Endothelial cell (in vitro differentiated cells): ENCODE measurements around the gene MAVS. TPM values are rescaled to one million over a fixed set of nuclear protein-coding genes. Genes with fewer than 3 reads are reported as not detected.

Experiments
- DNase-seq: peaks from one replicate; pipeline ENCODE4 v3.0.0; 2021; ENCODE audit warnings: low spot score
- H3K27ac Mint-ChIP-seq: one replicate; pipeline ENCODE4 v1.8.0; 2021; ENCODE audit warnings: mixed read lengths, inconsistent platforms; ENCODE audit not compliant: unreplicated experiment
- H3K27me3 Mint-ChIP-seq: one replicate; pipeline ENCODE4 v1.8.0; 2021; ENCODE audit warnings: mild to moderate bottlenecking, moderate library complexity, mixed read lengths, inconsistent platforms; ENCODE audit not compliant: unreplicated experiment
- H3K36me3 Mint-ChIP-seq: one replicate; pipeline ENCODE4 v1.8.0; 2021; ENCODE audit warnings: mild to moderate bottlenecking, low read depth, mixed read lengths, inconsistent platforms; ENCODE audit not compliant: unreplicated experiment
- H3K4me1 Mint-ChIP-seq: one replicate; pipeline ENCODE4 v1.8.0; 2021; ENCODE audit warnings: mild to moderate bottlenecking, mixed read lengths, inconsistent platforms; ENCODE audit not compliant: unreplicated experiment
- H3K4me3 Mint-ChIP-seq: one replicate; pipeline ENCODE4 v1.8.0; 2021; ENCODE audit warnings: mild to moderate bottlenecking, mixed read lengths, inconsistent platforms; ENCODE audit not compliant: unreplicated experiment
- H3K9me3 Mint-ChIP-seq: one replicate; pipeline ENCODE4 v1.8.0; 2021; ENCODE audit warnings: mixed read lengths, inconsistent platforms; ENCODE audit not compliant: unreplicated experiment
- CTCF ChIP-seq: fragments of 200-600 bp; sonication (generic); IDR thresholded peaks from one replicate; pipeline ENCODE4 v1.5.0; 2021; ENCODE audit warnings: antibody characterized with exemption; ENCODE audit not compliant: unreplicated experiment
- total RNA-seq: library from RNA; stranded (reverse); fragmentation: NEBNext Ultra II Directional; extraction: Animal tissue kit (Norgen Biotek cat#: 25700); gene quantifications from one replicate; pipeline ENCODE4 v1.2.1, GENCODE V29; 2021; ENCODE audit not compliant: unreplicated experiment

The MAVS gene
- total RNA-seq, 1 donor from 2014 or later = 111 TPM

- Mint-ChIP-seq H3K27ac (no peak overlapping the region), H3K27me3 (peaks cover 24% of the 10 kb centered on the region)
Observed at GRCh38 chr20:3885715-3886114, 39.1 kb downstream of the MAVS start.

GRCh38 chr20:3887876-3888620 is 41.4 kb downstream of the MAVS start:
- no peak for DNase-seq
- H3K36me3 Mint-ChIP-seq = peaks cover 11% of the 10 kb centered on the region
- peak overlapping the region; percentile 94 for H3K4me3 Mint-ChIP-seq
- no peak for TF ChIP-seq CTCF
- H3K9me3 Mint-ChIP-seq = no peaks in the 10 kb centered on the region
- peak overlapping the region; percentile 91 for H3K27ac Mint-ChIP-seq
- peaks cover 33% of the 10 kb centered on the region for H3K4me1 Mint-ChIP-seq
- peaks cover 22% of the 10 kb centered on the region for H3K27me3 Mint-ChIP-seq

More at GRCh38 chr20:3885715-3886114, 39.1 kb downstream of the MAVS start:
- Mint-ChIP-seq H3K4me3 (no peak overlapping the region), H3K36me3 (peaks cover 10% of the 10 kb centered on the region), H3K4me1 (peaks cover 13% of the 10 kb centered on the region), H3K9me3 (no peaks in the 10 kb centered on the region)
- TF ChIP-seq CTCF = no peak
- no peak for DNase-seq

DNA sequence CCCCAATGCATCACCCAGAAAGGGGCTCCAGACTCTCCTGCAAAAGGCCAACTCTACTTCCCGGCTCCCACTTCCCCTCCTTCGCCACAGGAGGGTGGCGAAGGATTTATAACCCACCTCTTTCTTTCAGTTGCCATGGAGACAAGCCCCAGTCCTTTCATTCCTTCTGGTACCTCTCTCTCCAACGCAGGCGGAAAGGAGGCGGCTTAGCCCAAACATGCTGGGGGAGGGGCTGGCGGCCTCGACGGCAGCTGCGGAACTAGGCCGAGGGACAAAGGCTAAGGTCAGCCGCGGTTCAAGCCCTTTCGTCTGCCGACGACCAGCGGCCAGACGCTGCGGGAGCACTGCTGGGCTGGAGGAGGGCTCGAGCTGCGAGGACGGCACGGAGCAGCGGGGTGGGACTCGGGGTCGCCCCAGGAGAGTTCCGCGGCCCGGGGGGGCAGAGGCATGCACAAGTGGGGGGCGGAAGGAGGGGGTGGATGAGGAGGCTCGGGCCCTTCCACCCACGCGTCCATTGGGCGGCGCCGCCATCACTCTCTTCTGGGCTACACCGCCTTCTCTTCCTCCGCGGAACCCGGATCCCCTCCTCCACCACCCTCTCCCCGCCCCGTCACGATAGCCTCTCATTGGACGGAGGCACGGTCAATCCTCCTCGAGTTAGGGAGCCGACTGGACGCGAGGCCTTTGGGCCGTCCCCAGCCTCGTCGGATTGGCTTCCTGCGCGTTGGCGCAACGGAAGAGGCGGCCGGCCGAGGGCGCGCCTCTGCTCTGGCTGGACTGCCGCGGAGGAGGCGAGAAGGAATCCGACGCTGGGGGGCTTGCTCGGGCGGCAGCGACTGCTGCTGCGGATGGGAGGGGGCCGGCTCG is 42.2 kb downstream of the MAVS start, which contains the start of gene PANK2:
TSS of gene PANK2 (plus strand) at position 766 of the 867 bp plus-strand sequence.
- Mint-ChIP-seq H3K9me3 (no peaks in the 10 kb centered on the region), H3K4me1 (peaks cover 37% of the 10 kb centered on the region)

DNA sequence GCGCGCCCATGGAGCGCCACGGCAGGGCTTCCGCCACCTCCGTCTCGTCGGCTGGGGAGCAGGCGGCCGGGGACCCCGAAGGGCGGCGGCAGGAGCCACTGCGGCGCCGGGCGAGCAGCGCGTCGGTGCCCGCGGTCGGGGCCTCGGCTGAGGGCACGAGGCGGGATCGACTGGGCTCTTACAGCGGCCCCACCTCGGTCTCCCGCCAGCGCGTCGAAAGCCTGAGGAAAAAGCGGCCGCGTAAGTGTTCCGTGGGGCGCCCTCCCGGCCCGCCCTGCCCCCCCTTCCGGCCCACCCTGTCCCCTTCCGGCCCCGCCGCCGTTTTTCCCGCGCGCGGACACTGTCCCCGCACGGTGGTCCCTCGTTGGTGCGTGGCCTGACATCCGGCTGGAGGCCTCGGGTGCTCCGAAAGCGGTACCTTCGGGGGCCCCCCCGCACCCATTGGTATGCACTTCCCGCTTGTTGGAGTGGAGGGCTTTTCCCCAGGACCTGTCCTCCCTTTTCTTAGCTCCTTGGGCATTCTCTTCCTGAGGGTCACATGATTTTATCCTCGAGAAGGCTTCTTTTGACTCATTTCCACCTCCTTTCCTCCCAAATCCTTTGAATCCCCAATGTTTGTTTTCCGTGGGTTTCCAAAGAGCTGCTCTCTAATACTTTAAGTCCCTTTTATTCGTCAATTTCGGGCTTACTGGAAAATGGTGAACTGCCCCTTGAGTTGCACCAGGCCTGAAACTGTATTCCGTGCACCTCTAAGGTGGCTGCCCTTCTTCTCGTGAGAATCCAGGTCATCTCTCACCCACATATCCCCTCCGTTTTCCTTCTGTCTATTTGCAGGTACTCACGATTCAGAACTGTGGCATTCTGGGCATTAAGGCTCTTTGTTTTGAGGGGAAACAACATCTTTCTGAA is 43.1 kb downstream of the MAVS start:
- no peak for TF ChIP-seq CTCF
- Mint-ChIP-seq H3K27ac (peak overlapping the region; percentile 98), H3K36me3 (peaks cover 16% of the 10 kb centered on the region), H3K4me3 (peak overlapping the region; percentile 99), H3K9me3 (no peaks in the 10 kb centered on the region), H3K4me1 (peaks cover 39% of the 10 kb centered on the region), H3K27me3 (peaks cover 22% of the 10 kb centered on the region)
- DNase-seq = peak; percentile 15

More for the DNA sequence above, 42.2 kb downstream of the MAVS start, which contains the start of gene PANK2:
- H3K27ac Mint-ChIP-seq = peak within 1 kb of the TSS; percentile 98
- peak; percentile 27 for TF ChIP-seq CTCF
- peaks cover 22% of the 10 kb centered on the region for H3K27me3 Mint-ChIP-seq
- peak; percentile 95 for DNase-seq
- peaks cover 15% of the 10 kb centered on the region for H3K36me3 Mint-ChIP-seq
- peak within 1 kb of the TSS; percentile 99 for H3K4me3 Mint-ChIP-seq
